PC-9 (cell line): ENCODE results near the gene SLC36A3.

Experiments
- EZH2 ChIP-seq: fragments of 200-600 bp; sonication (generic); IDR thresholded peaks from 2 replicates; pipeline ENCODE4 v1.8.0; 2017; ENCODE audit warnings: antibody characterized with exemption, low read depth
- TF ChIP-seq, protein P1 (sequence below): fragments of 200-600 bp; sonication (generic); conservative IDR thresholded peaks from 2 replicates; pipeline ENCODE4 v1.6.1; 2017; ENCODE audit warnings: mixed run types, antibody characterized with exemption, mild to moderate bottlenecking, moderate library complexity

DNA sequence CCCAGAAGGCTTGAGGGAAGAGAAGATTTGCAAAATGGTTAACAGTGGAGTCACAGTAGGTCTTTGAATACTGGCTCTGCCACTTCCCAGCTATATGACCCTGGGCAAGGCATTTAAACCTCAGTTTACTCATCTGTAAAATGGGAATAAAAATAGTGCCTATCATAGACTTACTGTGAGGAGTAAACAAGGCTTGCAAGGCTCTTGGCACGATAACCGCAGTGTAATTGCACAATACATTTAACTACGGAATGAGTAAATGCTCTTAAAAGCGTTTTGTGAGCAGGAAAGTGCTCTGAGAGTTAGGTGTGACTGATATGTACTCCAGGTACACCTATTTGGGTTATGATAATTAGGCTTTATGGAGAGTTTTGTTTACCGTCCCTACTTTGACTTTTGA lies 8.4 kb downstream of the SLC36A3 start:
- no peak for TF ChIP-seq EZH2
- TF ChIP-seq, protein P1, sequence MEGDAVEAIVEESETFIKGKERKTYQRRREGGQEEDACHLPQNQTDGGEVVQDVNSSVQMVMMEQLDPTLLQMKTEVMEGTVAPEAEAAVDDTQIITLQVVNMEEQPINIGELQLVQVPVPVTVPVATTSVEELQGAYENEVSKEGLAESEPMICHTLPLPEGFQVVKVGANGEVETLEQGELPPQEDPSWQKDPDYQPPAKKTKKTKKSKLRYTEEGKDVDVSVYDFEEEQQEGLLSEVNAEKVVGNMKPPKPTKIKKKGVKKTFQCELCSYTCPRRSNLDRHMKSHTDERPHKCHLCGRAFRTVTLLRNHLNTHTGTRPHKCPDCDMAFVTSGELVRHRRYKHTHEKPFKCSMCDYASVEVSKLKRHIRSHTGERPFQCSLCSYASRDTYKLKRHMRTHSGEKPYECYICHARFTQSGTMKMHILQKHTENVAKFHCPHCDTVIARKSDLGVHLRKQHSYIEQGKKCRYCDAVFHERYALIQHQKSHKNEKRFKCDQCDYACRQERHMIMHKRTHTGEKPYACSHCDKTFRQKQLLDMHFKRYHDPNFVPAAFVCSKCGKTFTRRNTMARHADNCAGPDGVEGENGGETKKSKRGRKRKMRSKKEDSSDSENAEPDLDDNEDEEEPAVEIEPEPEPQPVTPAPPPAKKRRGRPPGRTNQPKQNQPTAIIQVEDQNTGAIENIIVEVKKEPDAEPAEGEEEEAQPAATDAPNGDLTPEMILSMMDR: no peak
